Astrocyte (in vitro differentiated cells and primary cell): ENCODE results near the gene SLC35F1.

Experiments used
- EZH2 ChIP-seq: IDR thresholded peaks from 2 replicates; pipeline ENCODE4 v1.6.1; 2012; ENCODE audit warnings: mild to moderate bottlenecking, low read length, inconsistent platforms; ENCODE audit not compliant: insufficient read depth
- TF ChIP-seq, protein P1 (sequence below): IDR thresholded peaks from 2 replicates; pipeline ENCODE4 v1.5.1; 2011; ENCODE audit warnings: low read depth, mild to moderate bottlenecking, inconsistent platforms, low read length, moderate library complexity; ENCODE audit not compliant: insufficient read depth

DNA sequence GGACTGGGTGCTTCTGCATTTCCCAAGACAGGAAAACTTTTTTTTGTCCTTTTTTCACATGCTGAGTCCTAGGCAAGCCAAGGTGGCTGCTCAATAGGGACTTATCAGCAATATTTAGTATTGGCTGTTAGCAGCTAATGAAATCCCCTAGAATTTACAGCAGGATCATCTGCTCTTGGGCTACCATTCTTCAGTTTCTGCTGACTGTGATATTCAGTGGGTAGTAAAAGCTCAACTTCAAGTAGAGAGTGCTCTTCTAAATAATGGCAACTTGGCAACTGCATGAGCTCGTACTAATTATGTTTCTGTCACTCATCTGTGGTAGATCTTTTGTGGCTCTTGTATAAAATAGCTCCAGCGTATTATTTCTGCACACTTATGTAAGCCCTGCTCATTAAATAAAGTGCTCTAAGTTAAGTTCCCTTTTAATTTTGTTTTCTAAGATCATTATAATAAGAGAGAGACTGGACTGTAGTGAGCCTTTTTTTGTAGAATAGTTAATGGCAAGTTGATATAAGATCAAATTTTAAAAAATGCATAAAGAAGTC, 110.3 kb downstream of the SLC35F1 start:
- TF ChIP-seq, protein P1, sequence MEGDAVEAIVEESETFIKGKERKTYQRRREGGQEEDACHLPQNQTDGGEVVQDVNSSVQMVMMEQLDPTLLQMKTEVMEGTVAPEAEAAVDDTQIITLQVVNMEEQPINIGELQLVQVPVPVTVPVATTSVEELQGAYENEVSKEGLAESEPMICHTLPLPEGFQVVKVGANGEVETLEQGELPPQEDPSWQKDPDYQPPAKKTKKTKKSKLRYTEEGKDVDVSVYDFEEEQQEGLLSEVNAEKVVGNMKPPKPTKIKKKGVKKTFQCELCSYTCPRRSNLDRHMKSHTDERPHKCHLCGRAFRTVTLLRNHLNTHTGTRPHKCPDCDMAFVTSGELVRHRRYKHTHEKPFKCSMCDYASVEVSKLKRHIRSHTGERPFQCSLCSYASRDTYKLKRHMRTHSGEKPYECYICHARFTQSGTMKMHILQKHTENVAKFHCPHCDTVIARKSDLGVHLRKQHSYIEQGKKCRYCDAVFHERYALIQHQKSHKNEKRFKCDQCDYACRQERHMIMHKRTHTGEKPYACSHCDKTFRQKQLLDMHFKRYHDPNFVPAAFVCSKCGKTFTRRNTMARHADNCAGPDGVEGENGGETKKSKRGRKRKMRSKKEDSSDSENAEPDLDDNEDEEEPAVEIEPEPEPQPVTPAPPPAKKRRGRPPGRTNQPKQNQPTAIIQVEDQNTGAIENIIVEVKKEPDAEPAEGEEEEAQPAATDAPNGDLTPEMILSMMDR = no peak
- no peak for TF ChIP-seq EZH2
